Stimulated activated CD4-positive, alpha-beta T cell treated with anti-CD3 and anti-CD28 coated beads, Interleukin-4, amount 100 ng/mL, for 24 hours (primary cell): Measurements from ENCODE around the gene FCAMR.

ENCODE experiments used
- DNase-seq: peaks from one replicate; pipeline ENCODE4 v3.0.0-alpha.2; 2020

FCAMR gene

DNA sequence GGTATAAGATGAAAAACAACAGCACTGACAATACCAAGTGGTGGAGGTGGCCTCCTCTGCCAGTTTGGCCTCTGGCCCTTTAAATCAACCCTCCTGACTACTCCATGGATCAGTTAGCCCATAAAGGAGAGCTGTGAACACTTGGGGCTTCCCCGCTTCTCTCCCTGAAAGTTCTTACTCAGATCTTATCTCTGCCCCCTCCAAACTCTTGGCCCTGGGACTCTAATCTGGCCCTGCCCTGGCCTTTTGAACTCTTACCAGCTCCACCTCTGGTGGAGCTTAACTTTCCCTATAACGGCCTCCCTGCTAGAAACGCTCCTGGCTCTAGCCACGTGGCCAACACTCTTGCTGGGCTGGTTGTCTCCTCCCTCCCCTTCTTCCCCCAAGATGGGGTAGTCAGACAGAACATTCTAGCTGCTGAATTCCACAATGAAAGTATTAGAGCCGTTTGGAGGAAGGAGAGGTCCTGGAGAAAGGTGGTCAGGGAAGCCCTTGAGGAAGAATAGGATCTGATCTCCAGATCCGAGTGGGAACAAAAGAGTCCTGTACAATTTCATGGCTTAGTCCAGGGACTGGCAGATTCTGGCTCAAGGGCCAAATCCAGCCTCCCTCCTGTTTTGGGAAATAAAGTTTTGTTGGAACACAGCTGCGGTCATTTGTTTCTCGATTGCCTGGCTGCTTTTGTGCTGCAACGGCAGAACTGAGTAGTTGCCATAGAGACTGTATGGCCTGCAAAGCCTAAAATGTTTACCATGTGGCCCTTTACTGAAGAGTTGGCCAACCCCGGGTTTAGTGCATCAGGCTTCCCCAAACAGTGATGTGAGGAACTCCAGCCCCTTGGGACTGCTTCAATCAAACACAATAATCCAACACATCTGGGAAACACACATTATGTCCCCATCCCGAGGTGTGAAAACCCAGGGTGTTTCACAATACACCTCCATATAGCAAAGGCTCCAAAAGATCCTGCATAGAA is 14.5 kb downstream of the FCAMR start:
- DNase-seq: no peak

DNA sequence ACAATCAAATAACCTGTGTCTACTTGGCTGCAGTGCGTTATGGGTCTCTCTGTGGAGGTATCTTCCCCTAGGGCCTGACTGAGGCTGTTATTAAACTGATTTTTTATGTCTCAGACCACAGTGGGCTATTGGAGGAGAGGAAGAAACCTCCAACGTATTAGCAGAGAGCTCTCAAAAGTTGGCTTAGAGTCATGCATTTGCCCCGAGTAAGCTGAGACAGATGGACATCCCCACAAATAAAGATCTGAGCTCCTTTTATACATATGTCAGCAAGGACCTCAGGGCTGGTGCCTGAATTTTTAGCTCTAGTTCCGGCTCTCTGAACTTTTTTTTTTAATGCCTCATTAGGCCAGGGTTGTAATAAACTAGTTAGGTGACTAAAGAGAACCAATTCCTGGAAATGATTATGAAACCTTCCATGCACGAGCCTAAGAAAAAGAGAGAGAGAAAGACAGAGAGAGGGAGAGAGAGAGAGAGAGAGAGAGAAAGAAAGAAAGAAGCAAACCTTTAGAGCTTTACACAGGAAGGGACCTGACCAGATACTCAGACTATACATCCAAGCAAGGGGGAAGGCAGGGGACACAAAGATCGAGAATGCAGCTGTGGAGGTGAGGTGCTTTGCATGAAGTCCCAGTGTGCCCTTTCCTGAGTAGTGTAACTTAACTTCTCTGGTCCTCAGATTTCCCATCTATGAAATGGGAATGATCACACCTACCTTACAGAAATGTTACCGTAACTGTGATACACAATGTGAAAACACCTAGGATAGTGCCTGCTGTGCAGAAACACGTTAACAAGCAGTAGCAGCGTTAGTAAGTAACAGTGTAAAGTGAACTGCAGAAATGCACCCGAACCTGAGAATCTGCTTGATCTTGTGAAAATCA is 15.6 kb downstream of the FCAMR start:
- no peak for DNase-seq

DNA sequence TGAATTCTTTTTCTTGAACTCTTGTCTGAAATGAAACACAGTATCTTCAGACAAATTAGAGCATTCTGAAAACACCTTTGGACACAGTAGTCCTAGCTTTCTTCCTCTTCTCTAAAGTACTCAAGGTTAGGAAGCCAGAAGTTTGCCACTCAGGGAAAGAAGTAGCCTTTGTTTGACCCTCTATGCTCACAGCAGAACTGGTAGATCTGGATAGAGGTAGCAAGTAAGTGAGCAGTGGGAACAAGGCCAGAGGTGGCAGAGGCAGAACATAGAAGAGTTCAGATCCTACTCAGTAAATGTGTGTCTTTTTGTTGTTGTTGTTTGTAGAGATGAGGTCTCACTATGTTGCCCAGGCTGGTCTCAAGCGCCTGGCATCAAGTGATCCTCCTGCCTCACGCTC is 16.6 kb downstream of the FCAMR start:
- DNase-seq: no peak

DNA sequence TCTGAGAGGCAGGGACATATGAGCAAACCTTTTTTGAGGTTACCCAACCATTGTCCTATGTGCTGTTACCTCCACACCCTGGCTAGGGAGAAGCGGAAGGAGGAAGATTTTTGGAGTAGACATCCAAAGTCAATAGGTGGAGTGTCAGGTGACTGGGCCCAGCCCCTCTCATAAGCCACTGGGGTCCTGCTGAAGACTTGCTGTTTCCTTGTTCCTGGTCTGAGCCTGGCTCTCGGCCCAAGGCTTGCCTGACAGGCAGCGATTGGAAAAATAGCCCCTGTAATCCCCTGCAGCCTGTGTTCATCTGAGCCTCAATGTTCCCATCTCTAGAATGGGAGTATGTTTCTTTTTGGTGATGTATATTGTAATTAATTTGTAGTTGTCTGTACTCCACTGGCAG is 17.1 kb downstream of the FCAMR start:
- DNase-seq: no peak

DNA sequence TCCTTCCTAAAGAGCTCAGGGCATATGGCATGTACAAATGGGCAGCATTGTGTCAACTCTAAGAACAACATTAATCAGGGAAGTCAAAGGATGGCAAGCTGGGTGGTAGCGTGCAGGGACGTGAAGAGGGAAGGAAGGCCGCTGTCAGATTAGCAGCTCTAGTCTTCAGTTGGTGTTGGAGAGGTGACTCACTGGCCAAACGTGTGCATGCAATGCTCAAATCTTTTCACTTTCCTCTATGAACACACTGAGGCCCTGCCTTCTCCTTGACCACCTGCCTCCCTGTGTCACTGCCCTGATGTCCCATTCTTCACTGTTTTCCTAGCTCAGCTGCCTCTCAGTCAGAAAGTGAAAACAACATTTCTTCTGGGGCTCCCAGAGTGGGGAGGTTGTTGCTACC is 18.1 kb downstream of the FCAMR start:
- no peak for DNase-seq

DNA sequence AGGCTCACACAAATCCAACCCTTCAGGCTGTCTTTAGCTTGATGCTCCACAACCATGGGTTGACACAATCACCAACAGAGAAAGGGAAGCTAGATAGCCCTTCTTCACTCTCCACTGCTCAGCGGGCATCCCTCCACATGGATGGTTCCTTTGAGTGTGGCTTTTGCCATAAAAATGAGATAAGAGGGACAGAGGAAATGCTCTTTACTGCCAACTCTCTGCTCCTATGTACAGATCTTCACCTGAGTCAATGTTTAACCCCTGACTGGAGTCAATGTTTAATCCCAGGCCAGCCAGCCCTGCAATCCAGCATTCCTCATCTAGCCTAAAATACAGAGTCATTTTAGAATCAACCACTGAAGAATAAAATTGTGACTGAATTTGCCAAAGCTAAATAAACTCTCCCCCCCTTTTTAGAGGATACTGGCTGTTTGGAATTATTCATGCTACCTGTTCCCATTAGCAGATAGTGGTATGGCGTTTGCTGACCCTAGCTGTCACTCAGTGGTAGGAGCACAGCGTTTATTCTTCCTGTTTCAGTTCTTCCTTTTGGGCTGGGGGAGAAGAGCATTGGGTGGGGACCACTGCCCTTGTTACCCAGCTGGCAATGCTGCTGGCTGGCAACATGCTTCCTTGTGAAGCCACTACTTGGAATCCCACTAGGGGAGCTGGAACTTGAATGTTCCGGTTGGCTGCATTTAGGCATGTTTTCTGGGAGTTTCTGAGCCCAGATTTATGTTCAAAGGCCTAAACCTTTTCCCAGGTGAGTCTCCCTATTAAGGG is 18.8 kb downstream of the FCAMR start:
- no peak for DNase-seq

DNA sequence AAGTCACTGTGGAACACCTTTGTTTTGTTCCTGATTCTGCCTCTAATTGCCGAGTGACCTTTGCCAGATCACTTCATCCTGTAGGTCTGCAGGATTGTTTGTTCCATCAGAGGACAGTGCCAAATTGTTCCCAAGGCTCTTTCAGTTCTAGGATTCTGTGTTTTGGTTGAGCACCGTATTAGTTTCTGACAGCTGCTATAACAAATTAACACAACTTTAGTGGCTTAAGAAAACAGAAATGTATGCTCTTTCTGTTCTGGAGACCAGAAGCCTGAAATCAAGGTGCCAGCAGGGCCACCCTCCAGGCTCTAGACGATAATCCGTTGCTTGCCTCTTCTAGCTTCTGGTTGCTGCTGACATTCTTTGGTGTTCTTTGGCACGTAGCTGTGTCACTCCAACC is 20.6 kb downstream of the FCAMR start:
- no peak for DNase-seq

DNA sequence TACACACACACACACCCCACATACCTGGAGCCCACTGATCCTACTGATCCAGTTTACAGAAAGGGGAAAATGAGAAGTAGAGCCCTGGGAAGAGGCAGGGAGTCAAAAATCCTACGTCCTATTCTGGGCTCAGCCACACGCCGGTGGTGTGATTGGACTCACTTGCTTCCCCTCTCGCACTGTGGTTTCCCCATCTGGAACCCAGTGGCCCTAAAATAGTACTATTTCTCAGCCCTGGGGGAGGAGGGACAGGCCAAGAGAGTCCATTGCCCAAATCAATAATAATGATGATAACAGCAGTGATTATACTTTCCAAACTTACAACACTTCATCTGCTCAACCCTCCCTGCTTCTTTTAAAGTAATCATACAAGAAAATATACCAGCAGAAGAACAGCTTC is 21.1 kb downstream of the FCAMR start:
- DNase-seq: no peak

DNA sequence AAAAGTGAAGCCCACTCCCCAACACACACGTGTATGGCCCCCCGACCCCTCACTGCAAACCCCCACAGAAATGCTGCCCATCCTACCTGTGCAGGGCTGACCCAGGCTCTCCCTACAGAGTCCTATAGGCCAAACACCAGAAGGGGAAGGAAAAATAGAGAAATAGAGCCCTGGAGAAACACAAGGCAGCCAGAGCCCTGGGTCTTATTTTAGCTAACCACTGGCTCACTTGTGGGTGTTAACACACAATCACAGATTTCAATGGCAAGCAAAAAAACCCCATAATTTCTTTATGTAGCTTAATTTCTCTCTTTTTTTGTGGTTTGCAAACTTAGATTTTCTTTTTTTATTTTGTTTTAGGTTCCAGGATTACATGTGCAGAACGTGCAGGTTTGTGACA is 23.0 kb downstream of the FCAMR start:
- DNase-seq: no peak

DNA sequence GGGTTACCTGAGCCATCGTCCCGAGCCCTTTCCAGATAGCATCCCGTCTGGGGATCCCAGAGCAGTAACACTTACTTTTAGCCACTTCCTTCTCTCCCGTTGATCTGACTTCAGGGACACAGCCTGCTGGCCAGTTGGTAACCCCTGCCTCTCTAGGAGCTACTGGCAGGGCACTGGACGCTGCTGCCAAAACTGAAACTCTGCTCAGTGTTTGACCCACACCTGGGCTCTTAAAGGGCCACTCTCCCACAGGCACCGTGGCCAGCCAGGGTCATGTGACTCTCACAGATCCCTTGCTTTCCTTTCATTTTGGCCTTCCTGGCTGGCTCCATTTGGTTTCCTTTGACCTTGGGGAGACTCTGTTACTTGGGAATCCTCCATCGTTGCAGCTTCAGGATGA is 24.0 kb downstream of the FCAMR start, which contains the start of gene PIGR:
PIGR (minus strand) TSS at position 206 of the 400 bp plus-strand sequence. CDS start 5,935 bp downstream, outside the sequence.
- no peak for DNase-seq

DNA sequence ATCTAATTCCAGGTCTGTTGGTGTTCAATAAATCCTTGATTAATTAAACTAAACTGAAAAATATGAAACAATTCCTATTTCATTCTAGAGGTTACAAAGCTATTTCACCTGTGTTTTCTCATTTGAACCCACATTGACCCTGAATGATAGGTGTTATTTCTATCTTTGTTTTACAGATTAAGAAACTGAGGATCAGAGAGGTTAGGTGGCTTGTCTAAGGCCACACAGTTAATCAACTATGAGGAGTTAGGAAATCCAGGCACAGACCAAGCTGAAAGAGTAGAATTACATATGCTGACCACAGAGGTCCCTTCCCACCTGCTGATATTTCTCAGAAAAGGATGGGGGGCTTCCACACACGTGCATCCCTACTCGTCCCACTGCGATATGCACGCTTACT is 24.5 kb downstream of the FCAMR start:
- DNase-seq: no peak

DNA sequence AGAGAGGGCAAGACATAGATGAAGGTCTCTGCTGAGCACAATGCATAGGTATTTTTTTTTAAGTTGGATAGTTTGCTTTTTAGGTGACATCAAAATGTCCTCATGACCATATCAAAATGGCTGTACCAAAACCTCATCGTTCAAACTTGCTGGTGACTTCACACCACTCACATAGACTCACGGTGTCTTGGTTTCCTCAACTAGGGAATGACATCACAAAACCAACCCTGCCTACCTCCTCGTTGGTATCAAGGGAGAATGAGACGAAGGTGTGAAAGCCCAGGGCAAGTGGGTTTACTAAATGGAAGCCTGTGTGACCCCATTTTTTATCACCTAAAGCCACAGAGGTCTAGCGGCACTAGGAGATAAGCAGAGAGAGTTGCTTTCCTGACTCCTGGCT is 25.6 kb downstream of the FCAMR start:
- no peak for DNase-seq

DNA sequence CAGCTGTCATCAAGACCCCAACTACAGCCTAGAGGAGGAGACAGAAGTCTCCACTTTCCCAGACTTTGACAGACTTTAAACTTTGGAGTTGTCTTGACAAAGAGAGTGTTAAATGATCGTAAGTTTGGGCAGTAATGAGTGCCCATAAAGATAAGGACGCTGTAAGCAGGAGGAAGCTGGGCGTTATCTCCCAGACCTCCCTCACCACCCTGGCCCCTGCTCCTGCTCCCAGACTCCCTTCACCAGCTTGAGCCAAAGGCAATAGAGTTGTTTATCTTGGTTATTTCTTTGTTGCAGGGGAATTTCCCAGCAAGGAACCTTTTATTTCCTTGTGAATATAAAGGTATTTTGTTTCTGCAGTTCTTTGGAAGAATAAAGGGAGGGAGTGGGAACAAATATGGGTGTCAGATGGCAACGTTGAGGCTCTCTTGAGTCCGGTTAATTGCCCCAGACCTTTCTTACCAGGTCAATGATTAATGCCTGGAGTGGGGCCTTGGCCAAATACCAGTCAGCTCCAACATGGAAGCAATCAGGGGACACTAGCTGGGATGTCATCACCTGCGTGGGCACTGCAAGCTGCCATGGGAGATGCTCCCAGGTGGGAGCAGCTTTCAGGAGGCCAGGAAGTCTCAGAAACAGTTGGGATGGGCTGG is 28.4 kb downstream of the FCAMR start:
- no peak for DNase-seq

DNA sequence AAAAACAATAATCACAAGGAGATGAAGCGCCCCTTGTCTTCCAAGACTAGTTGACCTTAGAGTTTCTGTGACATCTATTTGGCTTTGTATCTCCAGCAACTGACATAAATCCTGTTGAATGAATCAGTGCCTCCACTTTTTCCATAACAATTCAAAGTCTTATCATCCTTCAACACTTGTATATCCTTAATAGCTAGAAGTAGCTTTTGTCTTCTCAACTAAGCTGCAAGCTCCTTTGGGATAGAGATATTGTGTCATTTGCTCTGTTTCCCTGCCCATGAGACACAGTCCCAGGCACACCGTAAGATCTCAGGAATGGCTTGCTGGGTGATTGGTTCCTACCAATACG is 29.7 kb downstream of the FCAMR start:
- DNase-seq: no peak

DNA sequence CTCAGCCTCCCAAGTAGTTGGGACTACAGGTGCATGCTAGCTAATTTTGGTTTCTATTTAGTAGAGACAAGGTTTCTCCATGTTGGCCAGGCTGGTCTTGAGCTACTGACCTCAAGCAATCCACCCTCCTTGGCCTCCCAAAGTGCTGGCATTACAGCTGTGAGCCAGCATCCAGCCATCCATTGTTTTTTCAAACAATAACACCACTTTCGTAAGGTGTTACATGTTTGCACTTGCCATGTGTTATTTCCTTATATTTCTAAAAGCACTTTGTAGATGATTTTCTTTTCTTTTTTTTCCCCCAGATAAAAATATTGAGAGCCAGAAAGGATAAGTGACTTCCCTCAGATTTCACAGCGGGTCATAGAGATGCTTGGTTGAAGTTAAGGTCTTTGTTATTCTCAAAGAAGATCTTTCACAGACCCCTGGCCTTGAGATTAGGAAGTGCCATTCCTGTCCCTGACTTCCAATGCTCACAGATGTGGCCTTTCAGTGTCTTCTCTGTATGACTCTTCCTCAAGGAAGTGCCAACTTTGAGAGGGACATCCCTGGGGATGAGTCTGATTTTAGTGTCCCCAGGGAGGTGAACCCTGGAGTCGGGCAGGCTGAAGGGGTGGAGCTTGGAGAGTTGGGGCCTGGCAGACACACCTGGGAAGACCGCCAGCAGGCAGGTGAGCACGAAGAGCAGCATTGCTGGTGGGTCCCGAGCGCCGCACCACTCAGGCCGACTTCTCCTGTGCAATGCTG is 30.2 kb downstream of the FCAMR start:
- DNase-seq: no peak

DNA sequence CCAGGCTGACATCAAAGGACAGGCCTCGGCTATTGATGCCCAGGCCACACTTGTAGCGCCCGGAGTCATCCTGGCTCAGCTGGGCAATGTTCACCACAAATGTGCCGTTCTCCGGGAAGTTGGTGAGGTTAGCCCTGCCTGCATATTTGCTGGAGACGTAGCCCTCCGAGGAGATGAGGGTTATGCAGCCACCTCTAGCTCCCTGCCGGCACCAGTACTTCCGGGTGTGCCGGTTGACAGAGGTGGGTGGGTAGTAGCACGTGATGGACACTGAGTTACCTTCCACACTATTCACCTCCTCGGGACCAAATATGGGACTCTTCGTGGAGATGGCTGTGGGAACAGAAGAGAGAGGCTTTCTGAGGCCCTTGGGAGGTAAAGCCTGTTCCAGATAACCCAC is 31.1 kb downstream of the FCAMR start:
- DNase-seq: no peak

DNA sequence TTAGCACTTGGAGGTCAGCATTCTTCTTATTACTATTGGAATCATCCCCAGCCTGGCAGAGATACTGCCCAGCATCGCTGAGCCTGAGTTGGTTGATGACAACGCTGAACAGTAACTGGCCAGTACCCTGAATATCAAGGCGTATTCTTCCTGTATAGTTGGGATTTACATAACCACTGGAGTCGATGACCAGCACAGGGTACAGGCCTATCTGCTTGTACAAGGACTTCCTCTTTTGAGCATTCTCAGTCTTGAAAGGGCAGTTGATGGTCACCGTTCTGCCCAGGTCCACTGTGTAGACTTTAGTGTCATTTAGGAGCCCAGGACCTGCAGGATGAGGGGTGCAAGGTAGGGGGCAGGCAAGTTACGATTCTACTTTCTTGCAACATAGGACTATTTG is 32.8 kb downstream of the FCAMR start:
- no peak for DNase-seq

DNA sequence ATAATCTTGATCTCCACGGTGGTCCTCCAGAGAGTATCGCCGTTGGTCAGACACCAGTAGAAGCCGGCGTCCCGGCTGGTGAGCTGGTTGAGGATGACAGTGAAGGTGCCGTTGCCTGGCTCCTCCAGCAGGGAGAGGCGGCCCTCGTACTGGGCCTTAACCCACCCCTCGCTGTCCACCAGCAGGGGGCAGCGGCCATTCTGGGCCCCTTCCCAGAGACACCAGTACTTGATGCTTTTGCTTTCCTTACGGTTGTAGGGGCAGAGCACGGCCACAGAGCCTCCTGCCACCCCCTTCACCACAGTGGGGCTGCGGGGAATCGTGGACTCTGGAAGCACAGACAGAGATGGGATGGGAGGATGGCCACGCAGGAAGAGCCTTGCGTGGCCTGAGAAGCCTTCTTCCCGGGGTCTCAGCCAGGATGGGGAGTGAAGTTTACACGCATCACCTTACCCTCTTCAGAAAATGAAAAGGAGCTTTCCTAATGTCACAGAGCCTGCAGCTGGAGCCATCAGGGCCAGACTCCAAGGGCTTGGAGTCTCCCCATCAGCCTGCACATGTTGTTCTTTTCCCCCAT is 34.7 kb downstream of the FCAMR start:
- DNase-seq: peak; percentile 48

DNA sequence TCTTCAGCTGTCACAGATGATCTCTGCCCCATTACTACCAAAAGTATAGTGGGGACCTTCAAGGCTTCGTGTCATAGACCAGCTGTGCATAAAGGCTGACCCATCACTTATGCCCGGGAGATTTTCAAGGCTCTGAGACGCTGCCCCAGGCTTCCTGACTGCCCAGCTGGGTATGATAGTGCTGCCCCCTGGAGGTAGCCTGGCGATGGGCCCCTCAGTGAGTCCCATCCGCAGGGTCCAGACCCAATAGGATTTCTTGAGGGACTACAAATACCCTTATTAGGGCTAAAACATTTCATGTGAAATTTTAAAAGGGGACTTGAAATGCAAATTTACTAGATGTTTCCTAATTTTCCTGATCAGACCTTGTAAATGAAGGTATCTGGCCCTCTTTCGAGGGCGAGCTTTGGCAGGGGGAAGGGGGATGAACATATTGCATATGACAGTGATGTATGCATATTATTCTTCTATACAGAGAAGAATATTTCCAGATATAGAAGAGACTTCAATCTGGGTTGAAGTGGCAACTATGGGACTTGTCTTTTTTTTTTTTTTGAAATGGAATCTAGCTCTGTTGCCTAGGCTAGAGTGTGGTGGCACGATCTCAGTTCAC is 36.8 kb downstream of the FCAMR start:
- peak; percentile 80 for DNase-seq

DNA sequence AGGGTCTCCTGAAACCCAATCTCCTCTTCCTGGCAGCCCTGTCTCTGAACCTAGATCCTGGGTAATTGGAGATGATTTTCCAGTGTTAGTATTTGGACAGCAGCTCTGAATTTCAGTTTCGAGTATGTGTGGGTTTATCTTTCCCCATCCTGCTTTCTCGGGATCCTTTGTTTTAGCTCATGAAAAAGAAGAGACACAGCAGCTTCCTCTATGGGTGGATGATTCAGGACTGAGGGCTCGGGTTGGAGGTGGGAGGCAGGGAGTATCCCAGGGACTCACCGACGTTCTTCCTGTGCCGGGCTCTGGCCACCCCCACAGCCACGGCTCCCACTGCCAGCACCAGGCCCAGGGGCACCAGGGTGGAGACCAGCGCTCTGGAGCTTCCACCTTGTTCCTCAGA is 38.1 kb downstream of the FCAMR start:
- DNase-seq: no peak

DNA sequence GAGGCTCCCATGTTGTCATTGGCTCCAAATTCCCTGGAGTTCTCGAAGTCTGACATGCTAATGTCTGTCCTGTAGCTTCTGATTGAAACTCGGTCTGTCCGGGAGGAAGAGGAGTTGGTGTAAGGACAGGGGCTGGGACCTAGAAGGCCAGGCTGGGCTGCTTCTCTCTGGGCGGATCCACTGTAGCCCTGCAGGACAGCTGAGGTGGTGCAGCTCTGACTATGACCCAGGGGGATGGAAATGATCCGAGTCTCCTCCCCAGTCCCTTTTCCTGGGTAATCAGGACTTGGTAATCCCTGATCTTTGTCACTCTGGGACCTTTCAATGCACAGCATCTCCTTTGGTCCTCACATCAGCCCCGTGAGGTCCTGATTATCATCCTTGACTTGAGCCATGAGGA is 38.6 kb downstream of the FCAMR start:
- DNase-seq: no peak
